ENCODE results near the gene RFT1.

- TF ChIP-seq CTCF (IDR thresholded peaks at IDR 0.05; ENCODE audit: low read depth, low read length) (no peak), EZH2phosphoT487 (IDR thresholded peaks at IDR 0.05; ENCODE audit: low read depth) (no peak)
Observed at GRCh38 chr3:53139906-53140846, 9.9 kb upstream of the RFT1 start.

Measured in OCI-LY3 (cell line).